Muscle of back (tissue), 11 donors: Measurements from ENCODE around the gene CFAP100. TPM values are rescaled to one million over a fixed set of nuclear protein-coding genes. Genes with fewer than 3 reads are reported as not detected.

ENCODE experiments used
- DNase-seq, 3 donors: peaks; one replicate each; pipeline versions ENCODE4 v3.0.0 to v3.0.0-alpha.2; 2013
- polyA plus RNA-seq, 10 donors: library from polyadenylated mRNA; unstranded; fragments of 120-200 nt; gene quantifications; one replicate each; pipeline ENCODE4 v1.2.1, GENCODE V29; 2013; ENCODE audit not compliant: insufficient read length in 10 of 10

The CFAP100 gene
- polyA plus RNA-seq, 10 donors, result 0.17 to 0.74 (median 0.36) TPM; not detected in 4

GRCh38 chr3:126356373-126357264, 38.1 kb upstream of the CFAP100 start:
- DNase-seq, result peak in 1 of 3 donors; percentile 18

GRCh38 chr3:126357295-126358037, 37.2 kb upstream of the CFAP100 start, which contains the start of gene KLF15:
KLF15 (minus strand) TSS chr3:126357408; CDS start chr3:126352922, 4,486 bp downstream.
- DNase-seq, result peak; percentile 77 to 89 (median 86)

- DNase-seq, result no peak
These were observed 36.5 kb upstream of the CFAP100 start for GRCh38 chr3:126358038-126358815.

GRCh38 chr3:126358816-126359181, 35.9 kb upstream of the CFAP100 start:
- DNase-seq, result no peak

- DNase-seq, result no peak
These were observed 34.5 kb upstream of the CFAP100 start for GRCh38 chr3:126360046-126360713.

- no peak for DNase-seq
These were observed 34.0 kb upstream of the CFAP100 start for GRCh38 chr3:126360714-126361060.

- no peak for DNase-seq
These were observed 33.5 kb upstream of the CFAP100 start for GRCh38 chr3:126361211-126361610.

- no peak for DNase-seq
These were observed 30.5 kb upstream of the CFAP100 start for GRCh38 chr3:126364130-126364695.

- no peak for DNase-seq
These were observed 29.9 kb upstream of the CFAP100 start for GRCh38 chr3:126364731-126365301.

- no peak for DNase-seq
These were observed 29.1 kb upstream of the CFAP100 start for GRCh38 chr3:126365351-126366277.

- DNase-seq, result no peak
These were observed 27.3 kb upstream of the CFAP100 start for GRCh38 chr3:126367316-126367805.

- DNase-seq, result no peak
These were observed 25.2 kb upstream of the CFAP100 start for GRCh38 chr3:126369490-126369889.

- DNase-seq, result no peak
These were observed 24.7 kb upstream of the CFAP100 start for GRCh38 chr3:126370055-126370454.

- DNase-seq, result no peak
These were observed 24.1 kb upstream of the CFAP100 start for GRCh38 chr3:126370606-126371005.

- no peak for DNase-seq
These were observed 23.5 kb upstream of the CFAP100 start for GRCh38 chr3:126371096-126371705.

- no peak for DNase-seq
These were observed 22.1 kb upstream of the CFAP100 start for GRCh38 chr3:126372413-126373145.

- DNase-seq, result no peak
These were observed 21.5 kb upstream of the CFAP100 start for GRCh38 chr3:126373146-126373613.
